HAP-1 (cell line): Measurements from ENCODE around the gene HAO2.

Experiments
- DNase-seq, 2 experiments: peaks; one replicate each; pipeline ENCODE4 v3.0.0-alpha.2; 2016 to 2020; ENCODE audit warnings: low spot score in 2 of 2
- H3K27me3 ChIP-seq: fragments of 250-450 bp; sonication (Bioruptor Pico); 2 replicates; pipeline ENCODE4 v1.5.1; 2020; ENCODE audit warnings: low read depth, mild to moderate bottlenecking, moderate library complexity
- H3K36me3 ChIP-seq: fragments of 250-450 bp; sonication (Bioruptor Pico); replicated peaks from 2 replicates; pipeline ENCODE4 v1.5.1; 2020; ENCODE audit warnings: mild to moderate bottlenecking
- H3K4me1 ChIP-seq: fragments of 250-450 bp; sonication (Bioruptor Pico); 2 replicates; pipeline ENCODE4 v1.5.1; 2020; ENCODE audit warnings: mild to moderate bottlenecking
- H3K4me3 ChIP-seq: fragments of 250-450 bp; sonication (Bioruptor Pico); 2 replicates; pipeline ENCODE4 v1.5.1; 2020; ENCODE audit warnings: mild to moderate bottlenecking, moderate library complexity
- H3K9me3 ChIP-seq: fragments of 250-450 bp; sonication (Bioruptor Pico); 2 replicates; pipeline ENCODE4 v1.5.1; 2020; ENCODE audit warnings: mild to moderate bottlenecking, moderate library complexity
- in situ Hi-C: fragments of 300-500 bp; cut with MboI; formaldehyde crosslinking; loops from 3 replicates; pipeline ENCODE4 v1.14.3; 2020; ENCODE audit warnings: low sequenced_read_pairs, inconsistent platforms, mixed read lengths

The HAO2 gene

GRCh38 chr1:119368554-119368953 lies at the start of gene HAO2:
TSS of gene HAO2 (plus strand) at chr1:119368785. CDS start at chr1:119381086, 12,301 bp downstream.
- H3K36me3 ChIP-seq = no peaks in the 10 kb centered on the region
- no peaks in the 10 kb centered on the region for H3K9me3 ChIP-seq
- no peak within 1 kb of the TSS for H3K4me3 ChIP-seq
- H3K27me3 ChIP-seq = peaks cover 11% of the 10 kb centered on the region
- DNase-seq = no peak
- H3K4me1 ChIP-seq = peaks cover 19% of the 10 kb centered on the region
- in situ Hi-C loops = loop anchor here (10.0 kb wide), 1 partner anchor 84 kb away; no protein-coding TSS in a partner anchor

GRCh38 chr1:119320100-119320499 lies 48.5 kb upstream of the HAO2 start:
- Histone ChIP-seq H3K4me1 (no peaks in the 10 kb centered on the region), H3K36me3 (no peaks in the 10 kb centered on the region), H3K9me3 (no peaks in the 10 kb centered on the region), H3K4me3 (no peak overlapping the region), H3K27me3 (no peaks in the 10 kb centered on the region)
- DNase-seq = no peak
- in situ Hi-C loops = loop anchor here (25.0 kb wide), 3 partner anchors 117 to 367 kb away; no protein-coding TSS in a partner anchor

- no peak for DNase-seq
- Histone ChIP-seq H3K4me1 (no peaks in the 10 kb centered on the region), H3K36me3 (no peaks in the 10 kb centered on the region), H3K27me3 (no peaks in the 10 kb centered on the region), H3K9me3 (no peaks in the 10 kb centered on the region), H3K4me3 (no peak overlapping the region)
- in situ Hi-C loops = loop anchor here (25.0 kb wide), 3 partner anchors 115 to 365 kb away; no protein-coding TSS in a partner anchor
Measured at GRCh38 chr1:119321666-119322419, 46.7 kb upstream of the HAO2 start.

- H3K4me3 ChIP-seq = no peak overlapping the region
- H3K36me3 ChIP-seq = no peaks in the 10 kb centered on the region
- H3K27me3 ChIP-seq = no peaks in the 10 kb centered on the region
- H3K9me3 ChIP-seq = no peaks in the 10 kb centered on the region
- H3K4me1 ChIP-seq = no peaks in the 10 kb centered on the region
- no peak for DNase-seq
- in situ Hi-C loops = loop anchor here (25.0 kb wide), 3 partner anchors 114 to 364 kb away; no protein-coding TSS in a partner anchor
Measured at GRCh38 chr1:119323216-119323982, 45.2 kb upstream of the HAO2 start.

- no peaks in the 10 kb centered on the region for H3K9me3 ChIP-seq
- no peak for DNase-seq
- in situ Hi-C loops = loop anchor here (25.0 kb wide), 3 partner anchors 113 to 363 kb away; no protein-coding TSS in a partner anchor
- H3K4me3 ChIP-seq = no peak overlapping the region
- no peaks in the 10 kb centered on the region for H3K36me3 ChIP-seq
- H3K4me1 ChIP-seq = no peaks in the 10 kb centered on the region
- H3K27me3 ChIP-seq = no peaks in the 10 kb centered on the region
Measured at GRCh38 chr1:119324198-119324597, 44.4 kb upstream of the HAO2 start.

GRCh38 chr1:119326251-119326650 lies 42.3 kb upstream of the HAO2 start:
- H3K4me1 ChIP-seq = no peaks in the 10 kb centered on the region
- H3K9me3 ChIP-seq = no peaks in the 10 kb centered on the region
- H3K4me3 ChIP-seq = no peak overlapping the region
- H3K36me3 ChIP-seq = no peaks in the 10 kb centered on the region
- in situ Hi-C loops = no loop called here
- no peak for DNase-seq
- no peaks in the 10 kb centered on the region for H3K27me3 ChIP-seq

GRCh38 chr1:119327094-119327449 lies 41.5 kb upstream of the HAO2 start:
- H3K4me3 ChIP-seq = no peak overlapping the region
- in situ Hi-C loops = no loop called here
- no peak for DNase-seq
- H3K4me1 ChIP-seq = no peaks in the 10 kb centered on the region
- H3K9me3 ChIP-seq = no peaks in the 10 kb centered on the region
- H3K36me3 ChIP-seq = no peaks in the 10 kb centered on the region
- H3K27me3 ChIP-seq = no peaks in the 10 kb centered on the region

GRCh38 chr1:119327450-119328155 lies 41.0 kb upstream of the HAO2 start:
- in situ Hi-C loops = no loop called here
- H3K27me3 ChIP-seq = no peaks in the 10 kb centered on the region
- H3K9me3 ChIP-seq = no peaks in the 10 kb centered on the region
- H3K4me3 ChIP-seq = no peak overlapping the region
- H3K36me3 ChIP-seq = no peaks in the 10 kb centered on the region
- DNase-seq = peak in 1 of 2 experiments; percentile 24
- H3K4me1 ChIP-seq = no peaks in the 10 kb centered on the region

- Histone ChIP-seq H3K4me1 (no peaks in the 10 kb centered on the region), H3K9me3 (no peaks in the 10 kb centered on the region), H3K36me3 (no peaks in the 10 kb centered on the region), H3K4me3 (no peak overlapping the region), H3K27me3 (no peaks in the 10 kb centered on the region)
- in situ Hi-C loops = no loop called here
- DNase-seq = no peak
Measured at GRCh38 chr1:119329541-119330461, 38.8 kb upstream of the HAO2 start.

GRCh38 chr1:119330466-119331189 lies 38.0 kb upstream of the HAO2 start:
- Histone ChIP-seq H3K4me1 (no peaks in the 10 kb centered on the region), H3K4me3 (no peak overlapping the region), H3K9me3 (no peaks in the 10 kb centered on the region), H3K36me3 (no peaks in the 10 kb centered on the region), H3K27me3 (no peaks in the 10 kb centered on the region)
- no peak for DNase-seq
- in situ Hi-C loops = no loop called here

GRCh38 chr1:119331190-119331515 lies 37.4 kb upstream of the HAO2 start:
- in situ Hi-C loops = no loop called here
- H3K27me3 ChIP-seq = no peaks in the 10 kb centered on the region
- DNase-seq = no peak

GRCh38 chr1:119331915-119332314 lies 36.7 kb upstream of the HAO2 start:
- Histone ChIP-seq H3K36me3 (no peaks in the 10 kb centered on the region), H3K27me3 (no peaks in the 10 kb centered on the region), H3K9me3 (no peaks in the 10 kb centered on the region), H3K4me3 (no peak overlapping the region), H3K4me1 (no peaks in the 10 kb centered on the region)
- no peak for DNase-seq
- in situ Hi-C loops = no loop called here

More at GRCh38 chr1:119331190-119331515, 37.4 kb upstream of the HAO2 start:
- H3K4me1 ChIP-seq = no peaks in the 10 kb centered on the region
- H3K9me3 ChIP-seq = no peaks in the 10 kb centered on the region
- H3K4me3 ChIP-seq = no peak overlapping the region
- H3K36me3 ChIP-seq = no peaks in the 10 kb centered on the region
